Fibroblast of upper back skin (primary cell): Measurements from ENCODE around the gene SCYL3.
"Not testable (repeated sequence)": the region's sequence is repeated elsewhere in the genome, so short reads cannot be mapped to it uniquely, and the experiment has no call there.

ENCODE experiments used
- DNase-seq: peaks from one replicate; pipeline ENCODE4 v3.0.0-alpha.2; 2013

SCYL3 gene

GRCh38 chr1:169896013-169896412 is 2.3 kb upstream of the SCYL3 start:
- no peak for DNase-seq

GRCh38 chr1:169894424-169895145 is 889 bp upstream of the SCYL3 start:
- DNase-seq = no peak

GRCh38 chr1:169892927-169893644 is 610 bp downstream of the SCYL3 start:
- DNase-seq = peak; percentile 22

- DNase-seq = no peak
These were observed 1.3 kb downstream of the SCYL3 start for GRCh38 chr1:169892176-169892926.

- no peak for DNase-seq
These were observed 2.2 kb downstream of the SCYL3 start for GRCh38 chr1:169891539-169891885.

- no peak for DNase-seq
These were observed 2.7 kb downstream of the SCYL3 start for GRCh38 chr1:169890761-169891538.

- DNase-seq = no peak
These were observed 3.8 kb downstream of the SCYL3 start for GRCh38 chr1:169889871-169890270.

- DNase-seq = no peak
These were observed 6.8 kb downstream of the SCYL3 start for GRCh38 chr1:169886931-169887330.

- no peak for DNase-seq
These were observed 7.3 kb downstream of the SCYL3 start for GRCh38 chr1:169886422-169886821.

GRCh38 chr1:169885207-169885606 is 8.5 kb downstream of the SCYL3 start:
- DNase-seq = peak; percentile 22

GRCh38 chr1:169884634-169885033 is 9.1 kb downstream of the SCYL3 start:
- DNase-seq = no peak

- DNase-seq = no peak
These were observed 11.6 kb downstream of the SCYL3 start for GRCh38 chr1:169882039-169882511.

GRCh38 chr1:169879034-169879840 is 14.5 kb downstream of the SCYL3 start:
- DNase-seq = peak; percentile 36

- no peak for DNase-seq
These were observed 15.2 kb downstream of the SCYL3 start for GRCh38 chr1:169878498-169878897.

- peak; percentile 82 for DNase-seq
These were observed 15.8 kb downstream of the SCYL3 start for GRCh38 chr1:169877800-169878491.

GRCh38 chr1:169874229-169874628 is 19.5 kb downstream of the SCYL3 start:
- peak; percentile 89 for DNase-seq

GRCh38 chr1:169873582-169874199 is 20.0 kb downstream of the SCYL3 start:
- peak; percentile 49 for DNase-seq

- DNase-seq = peak; percentile 75
These were observed 20.8 kb downstream of the SCYL3 start for GRCh38 chr1:169872906-169873305.

- DNase-seq = not testable (repeated sequence)
These were observed 21.7 kb downstream of the SCYL3 start for GRCh38 chr1:169871988-169872387.

GRCh38 chr1:169869426-169869825 is 24.3 kb downstream of the SCYL3 start:
- no peak for DNase-seq

- no peak for DNase-seq
These were observed 24.7 kb downstream of the SCYL3 start for GRCh38 chr1:169868978-169869377.
